IMR-90 (cell line): Measurements from ENCODE around the gene XDH. TPM values are rescaled to one million over a fixed set of nuclear protein-coding genes. Genes with fewer than 3 reads are reported as not detected.
A peak's percentile ranks its signal among the peaks of the same experiment; 100 is the strongest.

Experiments
- ATAC-seq: fragments of 200-7000 bp; cut with Tn5 transposase; 2 replicates; pipeline ENCODE4 v1.9.1; 2020; ENCODE audit warnings: low read depth, mild to moderate bottlenecking, moderate library complexity
- BruUV-seq: library from RNA; stranded (reverse); fragments of 400-500 nt; replicated peaks from 2 replicates; lab custom pipeline; 2021; lab: Mats Ljungman, UMichigan
- CTCF ChIA-PET: fragments of 300-600 bp; formaldehyde crosslinking; extraction: SDS; loops from one replicate; lab custom pipeline; 2021; ENCODE audit warnings: antibody characterized with exemption; lab: Yijun Ruan, JAX
- POLR2A ChIA-PET: fragments of 300-600 bp; sonication (Branson Sonifier 250); formaldehyde crosslinking; loops from one replicate; lab custom pipeline; 2022; ENCODE audit warnings: antibody characterized with exemption; ENCODE audit not compliant: unreplicated experiment; lab: Charles Lee
- DNase-seq: peaks from one replicate; pipeline ENCODE4 v3.0.0; 2013
- H2AFZ ChIP-seq: replicated peaks from 2 replicates; pipeline ENCODE3; 2013; ENCODE audit warnings: low read length, mild to moderate bottlenecking; ENCODE audit not compliant: poor library complexity
- H2AK5ac ChIP-seq: 2 replicates; pipeline ENCODE4 v1.6.1; 2013; ENCODE audit warnings: low read depth, low read length, inconsistent platforms
- H2AK9ac ChIP-seq: replicated peaks from 2 replicates; pipeline ENCODE3; 2013; ENCODE audit warnings: mild to moderate bottlenecking, low read depth, low read length, moderate library complexity; ENCODE audit not compliant: poor library complexity
- H2BK120ac ChIP-seq: 2 replicates; pipeline ENCODE4 v1.6.1; 2013; ENCODE audit warnings: low read depth, low read length, inconsistent platforms
- H2BK15ac ChIP-seq: 3 replicates; pipeline ENCODE4 v1.6.1; 2013; ENCODE audit warnings: low read depth, low read length, inconsistent platforms
- H2BK20ac ChIP-seq: 2 replicates; pipeline ENCODE4 v1.6.1; 2013; ENCODE audit warnings: low read depth, mild to moderate bottlenecking, inconsistent platforms, low read length, moderate library complexity
- H2BK5ac ChIP-seq: 2 replicates; pipeline ENCODE4 v1.6.1; 2013; ENCODE audit warnings: mild to moderate bottlenecking, low read depth, low read length, inconsistent platforms; ENCODE audit not compliant: poor library complexity, severe bottlenecking
- H3K14ac ChIP-seq: replicated peaks from 2 replicates; pipeline ENCODE4 v1.6.1; 2013; ENCODE audit warnings: low read depth, low read length, inconsistent platforms
- H3K18ac ChIP-seq: 2 replicates; pipeline ENCODE4 v1.6.1; 2013; ENCODE audit warnings: low read depth, low read length, control low read depth
- H3K23ac ChIP-seq: 2 replicates; pipeline ENCODE4 v1.6.1; 2013; ENCODE audit warnings: low read depth, low read length, inconsistent platforms
- H3K27ac ChIP-seq: 2 replicates; pipeline ENCODE4 v1.5.1; 2013; ENCODE audit warnings: mild to moderate bottlenecking, control low read depth, low read length; ENCODE audit not compliant: insufficient read depth
- H3K27me3 ChIP-seq: 2 replicates; pipeline ENCODE4 v1.6.1; 2013; ENCODE audit warnings: low read length; ENCODE audit not compliant: control insufficient read depth, insufficient read depth
- H3K36me3 ChIP-seq: 2 replicates; pipeline ENCODE4 v1.6.1; 2013; ENCODE audit warnings: low read length, mixed read lengths; ENCODE audit not compliant: control insufficient read depth, insufficient read depth
- H3K4ac ChIP-seq: 2 replicates; pipeline ENCODE4 v1.6.1; 2013; ENCODE audit warnings: low read depth, low read length, inconsistent platforms
- H3K4me1 ChIP-seq: 2 replicates; pipeline ENCODE4 v1.6.1; 2013; ENCODE audit warnings: low read length, mixed read lengths; ENCODE audit not compliant: control insufficient read depth, insufficient read depth
- H3K4me2 ChIP-seq: 2 replicates; pipeline ENCODE4 v1.6.1; 2013; ENCODE audit warnings: low read depth, mild to moderate bottlenecking, control low read depth, low read length, moderate library complexity
- H3K4me3 ChIP-seq: 2 replicates; pipeline ENCODE4 v1.5.1; 2013; ENCODE audit warnings: low read depth, mild to moderate bottlenecking, control low read depth, low read length, moderate library complexity; ENCODE audit not compliant: insufficient read depth
- H3K56ac ChIP-seq: 2 replicates; pipeline ENCODE4 v1.6.1; 2013; ENCODE audit warnings: low read length, inconsistent platforms; ENCODE audit not compliant: insufficient read depth; ENCODE audit errors: extremely low read depth
- H3K79me1 ChIP-seq, 2 experiments: 2 replicates each; pipeline ENCODE4 v1.6.1; 2013; ENCODE audit warnings: low read length in 2 of 2, inconsistent platforms in 1 of 2, low read depth in 1 of 2
- H3K9ac ChIP-seq: 2 replicates; pipeline ENCODE4 v1.6.1; 2013; ENCODE audit warnings: low read depth, low read length, control low read depth
- H3K9me1 ChIP-seq: 2 replicates; pipeline ENCODE4 v1.6.1; 2013; ENCODE audit warnings: low read length, inconsistent platforms; ENCODE audit not compliant: insufficient read depth
- H3K9me3 ChIP-seq: 2 replicates; pipeline ENCODE4 v1.6.1; 2013; ENCODE audit warnings: low read length; ENCODE audit not compliant: control insufficient read depth, insufficient read depth
- H4K20me1 ChIP-seq: 2 replicates; pipeline ENCODE4 v1.6.1; 2013; ENCODE audit warnings: low read length, inconsistent platforms; ENCODE audit not compliant: insufficient read depth
- H4K5ac ChIP-seq: 2 replicates; pipeline ENCODE4 v1.6.1; 2013; ENCODE audit warnings: mild to moderate bottlenecking, low read depth, low read length, control low read depth
- H4K8ac ChIP-seq, 2 experiments: 2 replicates each; pipeline ENCODE4 v1.6.1; 2013; ENCODE audit warnings: low read depth in 2 of 2, low read length in 2 of 2, control low read depth in 1 of 2, inconsistent platforms in 1 of 2
- H4K91ac ChIP-seq: 2 replicates; pipeline ENCODE4 v1.6.1; 2013; ENCODE audit warnings: low read depth, low read length, inconsistent platforms; ENCODE audit not compliant: insufficient read depth
- ELK1 ChIP-seq: fragments of 150-350 bp; IDR thresholded peaks from 2 replicates; pipeline ENCODE4 v1.6.1; 2016; ENCODE audit warnings: low read depth, mild to moderate bottlenecking, low read length, moderate library complexity, borderline replicate concordance
- dilution Hi-C: fragments of 300-500 bp; cut with HindIII; formaldehyde crosslinking; loops from one replicate; pipeline ENCODE4 v1.14.3; 2018; ENCODE audit warnings: low sequenced_read_pairs; ENCODE audit not compliant: unreplicated experiment
- in situ Hi-C: fragments of 300-500 bp; cut with MboI; formaldehyde crosslinking; loops from 3 replicates; pipeline ENCODE4 v1.14.3; 2019; ENCODE audit warnings: low sequenced_read_pairs, inconsistent platforms, mixed read lengths
- intact Hi-C: fragments of 100-400 bp; cut with micrococcal nuclease; formaldehyde crosslinking; loops from 2 replicates; pipeline ENCODE4 v1.10.0; 2022
- polyA plus RNA-seq, 3 experiments: library from polyadenylated mRNA; depleted of rRNA; stranded (reverse); fragments of >200 nt; gene quantifications; 2 replicates each; pipeline ENCODE4 v1.2.3, GENCODE V29; 2012; ENCODE audit warnings: low replicate concordance in 1 of 3
- total RNA-seq: library from RNA; depleted of rRNA; stranded (reverse); fragments of >200 nt; gene quantifications from 2 replicates; pipeline ENCODE4 v1.2.3, GENCODE V29; 2012

Gene XDH
- total and polyA plus RNA-seq, 2 of the 4 experiments (the other 2 are of a cell fraction): 0.46 to 1.1 TPM

- no peak overlapping the region for H3K14ac ChIP-seq
- H3K4ac ChIP-seq: no peak overlapping the region
- H2BK5ac ChIP-seq: no peak overlapping the region
- no peak overlapping the region for H4K8ac ChIP-seq
- TF ChIP-seq ELK1: no peak
- intact Hi-C loops: no loop called here
- dilution Hi-C loops: no loop called here
- H2BK120ac ChIP-seq: no peak overlapping the region
- H3K56ac ChIP-seq: no peak overlapping the region
- H3K9ac ChIP-seq: no peak overlapping the region
- no peaks in the 10 kb centered on the region for H4K20me1 ChIP-seq
- BruUV-seq: no TSS peak
- H2AFZ ChIP-seq: no peak overlapping the region
- no peak overlapping the region for H3K4me3 ChIP-seq
- no peaks in the 10 kb centered on the region for H3K9me3 ChIP-seq
- DNase-seq: no peak
- H3K27ac ChIP-seq: no peak overlapping the region
- H3K36me3 ChIP-seq: no peaks in the 10 kb centered on the region
- H2AK9ac ChIP-seq: no peak overlapping the region
- no peak for ATAC-seq
- no peaks in the 10 kb centered on the region; a peak in 1 of 4 replicates for H3K79me1 ChIP-seq
- H3K23ac ChIP-seq: no peak overlapping the region
- no peak overlapping the region for H4K91ac ChIP-seq
- peaks cover 1% of the 10 kb centered on the region for H3K4me1 ChIP-seq
- H2BK20ac ChIP-seq: no peak overlapping the region
- in situ Hi-C loops: no loop called here
- peak overlapping the region; percentile 8; the same call in 1 of the 3 replicates for H2BK15ac ChIP-seq
- no peak overlapping the region for H2AK5ac ChIP-seq
- H4K5ac ChIP-seq: no peak overlapping the region
- no peak overlapping the region for H3K4me2 ChIP-seq
- peaks cover 5% of the 10 kb centered on the region for H3K9me1 ChIP-seq
- POLR2A ChIA-PET: no interaction called here
- CTCF ChIA-PET: no interaction called here
- H3K18ac ChIP-seq: no peak overlapping the region
- H3K27me3 ChIP-seq: no peaks in the 10 kb centered on the region
Observed at GRCh38 chr2:31390324-31390723, 24.2 kb downstream of the XDH start.
